Brain microvascular endothelial cell (primary cell): ENCODE measurements around the gene CAMK1D.
A peak's percentile ranks its signal among the peaks of the same experiment; 100 is the strongest.

Experiments used
- DNase-seq: peaks from one replicate; pipeline ENCODE4 v3.0.0-alpha.2; 2020
- H3K27ac ChIP-seq: fragments of 250-450 bp; sonication (Bioruptor Pico); 2 replicates; pipeline ENCODE4 v1.5.1; 2020; ENCODE audit warnings: mild to moderate bottlenecking, moderate library complexity
- H3K27me3 ChIP-seq: fragments of 250-450 bp; sonication (Bioruptor Pico); replicated peaks from 2 replicates; pipeline ENCODE4 v1.5.1; 2020; ENCODE audit warnings: mild to moderate bottlenecking
- H3K36me3 ChIP-seq: fragments of 250-450 bp; sonication (Bioruptor Pico); replicated peaks from 2 replicates; pipeline ENCODE4 v1.5.1; 2020; ENCODE audit warnings: mild to moderate bottlenecking
- H3K4me3 ChIP-seq: 2 replicates; pipeline ENCODE4 v1.5.1; 2011; ENCODE audit warnings: low read depth, mild to moderate bottlenecking, control low read depth, low read length, moderate library complexity
- in situ Hi-C: cut with HindIII; loops from 2 replicates; pipeline ENCODE4 v1.10.0; 2017; ENCODE audit warnings: low sequenced_read_pairs, low pct_ligation_motif_present
- TF ChIP-seq, protein P1 (sequence below): IDR thresholded peaks from 2 replicates; pipeline ENCODE4 v1.5.1; 2011; ENCODE audit warnings: low read depth, mild to moderate bottlenecking, moderate library complexity, low read length, control low read depth, inconsistent platforms; ENCODE audit errors: missing control alignments

CAMK1D gene

DNA sequence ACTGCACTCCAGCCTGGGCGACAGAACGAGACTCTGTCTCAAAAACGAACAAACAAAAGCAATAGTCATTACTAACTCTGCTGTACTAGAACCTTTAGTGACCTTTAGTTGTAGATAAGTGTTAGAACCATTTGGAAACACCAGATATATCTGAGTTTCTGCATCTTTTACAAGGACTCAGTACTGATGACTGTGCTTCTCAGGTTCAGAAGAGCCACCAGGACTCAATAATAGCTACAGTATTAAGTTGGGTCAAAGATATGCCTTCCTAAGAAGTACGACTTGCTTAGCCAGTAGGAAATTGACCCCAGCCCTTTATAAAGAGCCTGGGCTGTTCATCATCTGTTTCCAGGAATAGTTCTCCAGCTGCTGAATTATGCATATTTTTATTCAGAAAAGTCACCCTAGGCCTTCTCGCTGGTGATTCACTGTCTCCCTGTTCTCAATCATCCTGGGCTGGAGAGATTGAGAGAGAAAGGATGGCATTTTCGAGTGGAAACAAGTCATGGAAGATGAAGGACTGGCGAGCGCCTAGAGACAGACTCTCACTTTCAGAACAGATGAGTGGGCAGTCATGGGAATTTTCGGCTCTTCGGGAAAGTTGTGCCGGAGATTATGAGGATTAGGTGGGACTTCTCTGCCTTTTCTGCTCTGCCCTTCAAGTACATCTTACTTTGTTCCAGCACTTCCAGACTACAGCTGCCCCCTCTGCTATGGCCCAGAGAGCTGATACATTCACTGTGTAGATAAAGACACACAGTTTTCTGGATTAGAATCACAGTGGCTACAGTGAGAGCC is 336.1 kb downstream of the CAMK1D start:
- no peaks in the 10 kb centered on the region for H3K36me3 ChIP-seq
- TF ChIP-seq, protein P1, sequence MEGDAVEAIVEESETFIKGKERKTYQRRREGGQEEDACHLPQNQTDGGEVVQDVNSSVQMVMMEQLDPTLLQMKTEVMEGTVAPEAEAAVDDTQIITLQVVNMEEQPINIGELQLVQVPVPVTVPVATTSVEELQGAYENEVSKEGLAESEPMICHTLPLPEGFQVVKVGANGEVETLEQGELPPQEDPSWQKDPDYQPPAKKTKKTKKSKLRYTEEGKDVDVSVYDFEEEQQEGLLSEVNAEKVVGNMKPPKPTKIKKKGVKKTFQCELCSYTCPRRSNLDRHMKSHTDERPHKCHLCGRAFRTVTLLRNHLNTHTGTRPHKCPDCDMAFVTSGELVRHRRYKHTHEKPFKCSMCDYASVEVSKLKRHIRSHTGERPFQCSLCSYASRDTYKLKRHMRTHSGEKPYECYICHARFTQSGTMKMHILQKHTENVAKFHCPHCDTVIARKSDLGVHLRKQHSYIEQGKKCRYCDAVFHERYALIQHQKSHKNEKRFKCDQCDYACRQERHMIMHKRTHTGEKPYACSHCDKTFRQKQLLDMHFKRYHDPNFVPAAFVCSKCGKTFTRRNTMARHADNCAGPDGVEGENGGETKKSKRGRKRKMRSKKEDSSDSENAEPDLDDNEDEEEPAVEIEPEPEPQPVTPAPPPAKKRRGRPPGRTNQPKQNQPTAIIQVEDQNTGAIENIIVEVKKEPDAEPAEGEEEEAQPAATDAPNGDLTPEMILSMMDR, result no peak
- H3K27me3 ChIP-seq, result no peaks in the 10 kb centered on the region
- H3K27ac ChIP-seq, result peak overlapping the region; percentile 30
- in situ Hi-C loops, result no loop called here
- H3K4me3 ChIP-seq, result no peak overlapping the region
- peak; percentile 42 for DNase-seq

DNA sequence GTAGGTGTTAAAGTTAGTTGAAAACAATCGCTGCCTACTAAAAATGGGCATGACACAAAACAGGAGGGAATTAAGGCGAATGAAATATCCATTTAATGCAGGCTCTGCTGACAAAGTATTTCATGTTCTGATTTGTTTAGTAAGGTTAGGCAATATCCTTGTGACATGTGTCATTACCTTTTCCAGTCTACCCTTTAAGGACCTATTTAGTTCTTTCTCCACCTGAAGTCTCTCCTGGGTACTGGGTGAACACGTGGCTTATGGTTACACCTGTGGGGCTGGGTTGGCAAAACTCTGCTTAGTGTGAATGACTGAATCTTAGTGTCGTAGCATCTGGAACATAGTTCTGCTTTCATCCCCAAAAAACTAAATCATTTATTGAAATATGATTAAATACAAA is 338.6 kb downstream of the CAMK1D start:
- TF ChIP-seq, protein P1, result no peak
- Histone ChIP-seq H3K27me3 (no peaks in the 10 kb centered on the region), H3K4me3 (no peak overlapping the region), H3K36me3 (no peaks in the 10 kb centered on the region), H3K27ac (no peak overlapping the region)
- no peak for DNase-seq
- in situ Hi-C loops, result no loop called here

DNA sequence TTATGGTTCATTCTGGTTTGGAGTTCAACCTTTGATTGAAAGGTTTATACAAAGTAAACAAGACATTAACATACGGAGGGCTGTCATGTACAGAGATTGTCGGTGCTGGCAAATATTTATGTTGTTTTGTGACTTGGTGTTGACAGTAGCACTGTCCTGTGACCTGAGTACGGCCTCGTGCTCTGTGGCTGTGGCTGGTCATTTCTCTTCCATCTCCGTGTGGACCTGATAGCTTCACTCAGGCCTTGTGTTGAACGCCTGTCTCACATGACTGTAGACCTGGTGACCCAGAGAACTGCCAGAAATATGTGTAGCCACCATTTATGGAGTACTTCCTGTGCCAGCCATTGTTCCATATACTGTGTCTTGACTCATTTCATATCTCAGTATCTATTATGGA is 340.5 kb downstream of the CAMK1D start:
- in situ Hi-C loops, result no loop called here
- no peaks in the 10 kb centered on the region for H3K36me3 ChIP-seq
- DNase-seq, result no peak
- H3K27me3 ChIP-seq, result no peaks in the 10 kb centered on the region
- no peak overlapping the region for H3K4me3 ChIP-seq
- TF ChIP-seq, protein P1, result no peak
- no peak overlapping the region for H3K27ac ChIP-seq

DNA sequence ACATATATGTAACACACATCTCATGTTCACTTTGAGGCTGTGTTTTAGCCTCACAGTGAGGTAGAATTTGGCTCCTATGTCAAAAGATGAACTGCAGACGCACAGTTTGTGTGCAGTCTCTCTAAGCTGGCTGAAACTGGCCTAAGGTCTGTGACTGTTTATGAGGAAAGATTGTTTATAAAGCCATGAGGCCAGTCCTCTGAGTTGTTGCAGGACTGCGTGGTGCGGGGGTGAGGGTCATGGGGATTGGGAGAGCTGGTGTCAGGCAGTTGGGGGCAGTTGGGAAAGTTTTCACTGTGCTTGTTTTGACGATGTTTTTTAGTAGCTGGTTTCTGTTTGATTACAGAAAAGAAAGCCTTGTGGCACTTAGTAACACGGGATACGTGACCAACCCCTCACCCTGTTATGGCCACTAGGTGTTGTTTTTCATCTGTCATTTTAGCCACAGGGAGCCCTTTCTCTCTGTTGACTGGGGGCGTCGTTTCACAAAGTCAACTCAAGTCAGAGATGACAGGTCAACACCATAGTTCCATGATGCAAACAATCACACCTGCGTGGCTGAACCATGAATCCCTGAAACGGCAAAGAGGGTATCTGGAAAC is 341.3 kb downstream of the CAMK1D start:
- TF ChIP-seq, protein P1, result no peak
- in situ Hi-C loops, result no loop called here

DNA sequence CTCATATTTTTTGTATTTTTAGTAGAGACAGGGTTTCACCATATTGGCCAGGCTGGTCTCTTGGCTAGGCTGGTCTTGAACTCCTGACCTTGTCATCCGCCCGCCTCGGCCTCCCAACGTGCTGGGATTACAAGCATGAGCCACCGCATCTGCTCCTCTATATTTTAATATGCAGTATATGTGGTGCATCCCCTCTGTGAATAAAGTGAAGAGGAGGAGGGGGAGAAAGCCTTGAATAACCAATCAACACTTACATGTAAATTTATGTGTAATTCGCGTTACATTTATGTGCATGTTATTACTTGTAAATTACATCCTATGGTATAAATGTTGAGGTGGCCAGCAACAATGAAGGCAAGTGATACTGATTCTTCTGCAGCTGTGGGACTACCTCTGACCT is 342.2 kb downstream of the CAMK1D start:
- TF ChIP-seq, protein P1, result no peak
- DNase-seq, result no peak
- Histone ChIP-seq H3K27ac (no peak overlapping the region), H3K27me3 (no peaks in the 10 kb centered on the region), H3K4me3 (no peak overlapping the region), H3K36me3 (no peaks in the 10 kb centered on the region)
- in situ Hi-C loops, result no loop called here

More for the DNA sequence above, 341.3 kb downstream of the CAMK1D start:
- H3K27me3 ChIP-seq, result no peaks in the 10 kb centered on the region
- no peak overlapping the region for H3K4me3 ChIP-seq
- no peak for DNase-seq
- no peak overlapping the region for H3K27ac ChIP-seq
- no peaks in the 10 kb centered on the region for H3K36me3 ChIP-seq
